HUES48 (cell line): ENCODE measurements around the gene DNAJC27.
"Not testable (repeated sequence)": the region's sequence is repeated elsewhere in the genome, so short reads cannot be mapped to it uniquely, and the experiment has no call there.

ENCODE experiments used
- H3K27ac ChIP-seq: one replicate; pipeline ENCODE4 v1.7.0; 2013; ENCODE audit warnings: low read depth, low read length, inconsistent platforms
- H3K27me3 ChIP-seq: 2 replicates; pipeline ENCODE4 v1.6.1; 2013; ENCODE audit warnings: mild to moderate bottlenecking, low read length; ENCODE audit not compliant: control insufficient read depth, insufficient read depth
- H3K36me3 ChIP-seq: 2 replicates; pipeline ENCODE4 v1.6.1; 2013; ENCODE audit warnings: low read length; ENCODE audit not compliant: control insufficient read depth, insufficient read depth
- H3K4me1 ChIP-seq: 2 replicates; pipeline ENCODE4 v1.6.1; 2013; ENCODE audit warnings: mild to moderate bottlenecking, low read length; ENCODE audit not compliant: control insufficient read depth, insufficient read depth
- H3K4me3 ChIP-seq: 2 replicates; pipeline ENCODE4 v1.5.1; 2013; ENCODE audit warnings: mild to moderate bottlenecking, low read depth, low read length
- H3K9ac ChIP-seq: 2 replicates; pipeline ENCODE4 v1.6.1; 2013; ENCODE audit warnings: mild to moderate bottlenecking, low read depth, low read length, moderate library complexity
- H3K9me3 ChIP-seq: 2 replicates; pipeline ENCODE4 v1.6.1; 2013; ENCODE audit warnings: low read length; ENCODE audit not compliant: control insufficient read depth, insufficient read depth

Gene DNAJC27

DNA sequence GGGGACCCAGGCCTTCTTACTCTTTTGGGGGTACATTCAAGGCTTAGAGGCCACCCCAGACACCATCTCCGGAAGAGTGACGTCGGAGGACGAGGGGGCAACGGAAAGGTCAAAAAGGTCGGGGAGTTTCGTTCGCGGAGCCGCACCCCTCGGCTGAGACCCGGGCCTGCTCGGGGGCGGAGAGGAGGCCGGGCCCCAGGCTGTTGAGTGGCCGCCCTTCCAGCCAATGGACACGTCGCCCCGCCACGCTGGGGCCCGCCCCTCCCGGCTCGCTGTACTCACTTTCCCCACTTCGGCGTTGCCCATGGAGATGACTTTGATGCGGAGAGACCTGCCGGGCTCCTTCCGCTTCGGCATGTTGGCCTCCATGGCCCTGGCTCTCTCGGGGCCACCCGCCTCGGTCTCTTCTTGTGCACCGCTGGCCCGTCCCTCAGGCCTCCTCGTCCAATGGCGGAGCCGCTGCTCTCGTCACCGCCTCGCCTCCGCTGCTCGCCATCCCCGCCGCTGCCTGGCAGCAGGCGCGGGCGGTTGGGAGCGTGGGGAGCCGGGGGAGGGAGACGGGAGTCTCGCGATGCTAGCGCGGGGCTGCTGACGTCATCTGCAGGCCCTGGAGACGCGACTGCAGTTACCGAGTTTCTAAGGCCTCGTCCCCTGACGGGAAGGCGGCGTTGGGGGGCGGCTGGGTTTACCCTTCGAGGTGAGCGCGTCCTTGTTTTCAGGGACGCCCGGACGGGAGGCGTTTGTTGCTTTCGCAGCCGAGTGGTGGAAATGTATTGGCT lies at the start of gene DNAJC27:
TSS of gene DNAJC27 (minus strand) at position 420 of the 779 bp plus-strand sequence. CDS start at position 369, 51 bp downstream.
- peak within 1 kb of the TSS; percentile 87 for H3K4me3 ChIP-seq
- peak within 1 kb of the TSS; percentile 91 for H3K9ac ChIP-seq
- H3K27ac ChIP-seq = peak within 1 kb of the TSS; percentile 99
- peaks cover 4% of the 10 kb centered on the region; the same call in 1 of the 2 replicates for H3K36me3 ChIP-seq
- H3K4me1 ChIP-seq = no peaks in the 10 kb centered on the region
- H3K27me3 ChIP-seq = no peaks in the 10 kb centered on the region
- H3K9me3 ChIP-seq = no peaks in the 10 kb centered on the region

DNA sequence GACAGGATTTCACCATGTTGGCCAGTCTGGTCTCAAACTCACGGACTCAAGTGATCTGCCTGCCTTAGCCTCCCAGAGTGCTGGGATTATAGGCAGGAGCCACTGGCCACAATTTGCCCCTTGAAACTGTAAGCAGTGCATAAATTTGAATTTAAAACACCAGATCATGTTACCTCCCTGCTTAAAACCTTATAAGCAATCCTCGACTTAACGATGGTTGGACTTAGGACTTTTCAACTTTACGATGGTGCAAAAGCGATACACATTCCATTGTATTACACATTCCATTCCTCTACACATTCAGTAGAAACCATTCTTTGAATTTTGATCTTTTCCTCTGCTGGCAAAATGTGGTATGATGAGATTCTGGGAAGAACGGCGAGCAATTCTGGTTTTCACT lies 46.9 kb upstream of the DNAJC27 start:
- H3K27me3 ChIP-seq = no peaks in the 10 kb centered on the region
- H3K9ac ChIP-seq = no peak overlapping the region
- no peak overlapping the region for H3K4me3 ChIP-seq

DNA sequence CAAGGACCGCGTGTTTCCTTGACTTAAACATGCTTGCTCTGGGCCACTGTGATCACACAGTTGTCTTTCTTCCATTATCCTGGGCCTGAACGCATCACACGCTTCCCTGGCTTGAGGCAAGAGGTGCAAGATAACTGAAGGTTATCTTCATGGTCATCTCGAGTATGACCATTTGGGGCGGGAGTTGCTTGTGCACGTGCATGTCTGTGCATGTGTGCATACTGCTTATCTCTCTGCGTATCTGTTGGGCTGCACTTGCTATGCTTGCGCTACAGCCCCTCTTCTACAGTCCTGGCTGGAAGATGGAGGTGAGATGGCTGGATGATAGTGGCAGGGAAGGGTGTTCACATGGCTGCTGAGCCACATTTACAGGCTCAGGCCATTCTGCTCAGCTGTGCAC lies 42.9 kb upstream of the DNAJC27 start:
- Histone ChIP-seq H3K36me3 (no peaks in the 10 kb centered on the region), H3K4me3 (no peak overlapping the region), H3K9ac (no peak overlapping the region), H3K27me3 (no peaks in the 10 kb centered on the region), H3K27ac (no peak overlapping the region), H3K9me3 (no peaks in the 10 kb centered on the region), H3K4me1 (no peaks in the 10 kb centered on the region)

More for the DNA sequence above, 46.9 kb upstream of the DNAJC27 start:
- Histone ChIP-seq H3K4me1 (no peaks in the 10 kb centered on the region), H3K9me3 (no peaks in the 10 kb centered on the region), H3K27ac (no peak overlapping the region), H3K36me3 (no peaks in the 10 kb centered on the region)

DNA sequence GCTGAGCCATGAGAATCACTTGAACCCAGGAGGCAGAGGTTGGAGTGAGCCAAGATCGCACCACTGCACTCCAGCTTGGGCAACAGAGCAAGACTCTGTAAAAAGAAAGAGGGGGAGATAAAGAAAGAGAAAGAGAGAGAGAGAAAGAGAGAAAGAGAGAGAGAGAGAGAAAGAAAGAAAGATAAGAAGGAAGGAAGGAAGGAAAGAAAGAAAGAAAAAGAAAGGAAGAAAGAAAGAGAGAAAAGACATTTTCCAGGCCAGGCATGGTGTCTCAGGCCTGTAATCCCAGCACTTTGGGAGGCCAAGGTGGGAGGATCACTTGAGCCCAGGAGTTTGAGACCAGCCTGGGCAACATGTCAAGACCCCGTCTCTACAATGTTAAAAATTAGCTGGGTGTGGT lies 39.6 kb upstream of the DNAJC27 start:
- not testable (repeated sequence) for H3K9ac ChIP-seq, H3K9me3 ChIP-seq, H3K4me1 ChIP-seq, H3K36me3 ChIP-seq, H3K27ac ChIP-seq, H3K27me3 ChIP-seq, H3K4me3 ChIP-seq

DNA sequence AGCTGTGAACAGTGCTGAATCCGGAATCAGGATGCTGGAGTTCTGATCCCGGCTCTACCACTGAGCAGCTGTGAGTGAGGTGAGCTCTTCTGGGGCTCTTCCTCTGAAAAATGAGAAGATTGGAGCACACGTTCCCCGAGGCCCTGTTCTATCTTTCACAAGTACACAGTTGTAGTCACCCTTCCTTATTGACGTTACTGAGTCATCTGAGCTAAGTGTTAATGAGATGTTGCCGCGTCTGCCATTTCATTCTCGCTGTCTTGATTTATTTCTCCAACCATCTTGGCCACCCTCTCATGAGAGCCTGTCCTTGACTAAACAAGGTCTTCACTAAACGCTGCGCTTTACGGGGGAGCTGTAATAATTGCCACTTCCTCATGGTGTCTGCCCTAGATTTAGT lies 38.2 kb upstream of the DNAJC27 start:
- no peak overlapping the region for H3K4me3 ChIP-seq
- H3K27me3 ChIP-seq = no peaks in the 10 kb centered on the region
- H3K9me3 ChIP-seq = no peaks in the 10 kb centered on the region

DNA sequence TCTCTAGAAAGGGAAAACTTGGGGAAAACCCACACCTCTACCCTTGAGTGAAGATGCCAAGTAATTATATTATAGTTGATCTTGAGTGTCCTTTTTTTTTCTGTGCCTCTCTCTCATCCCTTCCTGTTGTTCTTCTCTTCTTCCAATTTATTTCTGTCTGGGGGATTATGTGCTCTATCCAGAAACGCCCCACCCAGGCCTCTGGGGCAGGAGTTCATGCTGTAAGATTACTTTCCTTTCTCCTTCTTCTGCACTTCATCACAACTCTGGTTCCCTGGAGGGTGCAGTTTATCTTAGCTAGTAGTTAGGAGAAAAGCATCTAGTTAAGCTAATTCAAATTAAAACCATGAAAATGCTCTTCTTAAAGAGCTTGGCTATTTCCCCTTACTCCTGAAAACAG lies 30.3 kb upstream of the DNAJC27 start:
- Histone ChIP-seq H3K4me3 (no peak overlapping the region), H3K27ac (no peak overlapping the region), H3K4me1 (no peaks in the 10 kb centered on the region; the same call in 1 of the 2 replicates), H3K27me3 (no peaks in the 10 kb centered on the region), H3K36me3 (no peaks in the 10 kb centered on the region), H3K9ac (no peak overlapping the region), H3K9me3 (no peaks in the 10 kb centered on the region)

More for the DNA sequence above, 38.2 kb upstream of the DNAJC27 start:
- Histone ChIP-seq H3K36me3 (no peaks in the 10 kb centered on the region), H3K27ac (no peak overlapping the region), H3K9ac (no peak overlapping the region), H3K4me1 (no peaks in the 10 kb centered on the region)

DNA sequence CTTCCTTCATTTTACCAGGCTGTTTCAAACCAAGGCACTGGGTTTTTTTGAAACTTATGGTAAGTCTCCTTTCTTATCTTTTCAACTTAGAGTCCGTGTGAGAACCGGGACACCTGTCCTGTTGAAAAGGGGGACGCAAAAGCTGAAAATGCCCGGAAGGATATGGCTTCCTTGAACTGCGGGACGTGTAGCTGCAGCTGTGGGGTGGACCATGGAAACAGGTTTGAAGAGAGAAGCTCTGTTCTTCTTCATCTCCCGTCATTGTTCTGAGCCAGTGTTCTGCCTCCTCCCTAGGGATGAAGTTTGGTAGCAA lies 29.5 kb upstream of the DNAJC27 start:
- Histone ChIP-seq H3K36me3 (no peaks in the 10 kb centered on the region), H3K9ac (no peak overlapping the region), H3K27me3 (no peaks in the 10 kb centered on the region), H3K27ac (no peak overlapping the region), H3K4me1 (no peaks in the 10 kb centered on the region; the same call in 1 of the 2 replicates), H3K4me3 (no peak overlapping the region), H3K9me3 (no peaks in the 10 kb centered on the region)

DNA sequence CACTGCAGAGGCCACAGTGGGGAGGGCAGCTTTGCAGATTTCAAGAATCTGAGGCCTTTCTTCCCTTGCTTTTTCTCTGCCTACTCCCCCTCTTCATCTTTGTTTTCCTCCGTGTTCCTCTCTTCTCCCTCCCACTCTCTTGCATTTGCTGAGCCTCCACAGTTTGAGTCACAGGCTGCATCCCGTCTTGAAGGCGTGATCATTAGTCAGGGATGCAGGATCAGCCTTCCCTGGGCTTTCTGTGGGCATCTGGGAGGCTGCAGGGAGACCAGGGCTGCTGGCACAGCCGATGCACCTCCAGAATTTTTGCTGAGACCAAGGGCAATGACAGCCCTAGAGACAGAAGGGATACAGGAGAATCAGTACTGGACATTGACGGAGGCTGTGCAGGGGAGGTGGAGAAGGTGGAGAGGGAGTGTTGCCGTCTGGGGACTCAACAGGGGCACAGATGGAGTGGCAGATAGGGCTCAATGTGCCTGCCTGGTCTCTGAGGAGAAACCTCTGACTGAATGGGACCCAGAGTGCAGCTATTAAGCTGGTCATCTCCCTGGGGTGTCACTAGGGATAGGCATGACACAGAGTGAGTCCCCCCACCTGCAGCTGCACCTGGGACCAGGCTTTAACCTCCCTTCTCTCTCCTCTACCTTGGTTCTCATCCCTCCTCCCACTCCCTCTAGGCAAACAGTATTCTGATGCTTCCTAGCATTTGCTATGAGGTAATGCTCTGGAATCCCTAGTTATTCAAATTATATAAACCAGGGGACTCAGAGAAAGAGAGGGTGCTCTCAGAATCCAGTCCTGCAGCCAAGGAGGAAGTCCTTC lies 29.0 kb upstream of the DNAJC27 start:
- H3K9ac ChIP-seq = no peak overlapping the region
- H3K4me1 ChIP-seq = no peaks in the 10 kb centered on the region; the same call in 1 of the 2 replicates
- no peaks in the 10 kb centered on the region for H3K9me3 ChIP-seq
- H3K27me3 ChIP-seq = no peaks in the 10 kb centered on the region
- H3K36me3 ChIP-seq = no peaks in the 10 kb centered on the region
- H3K4me3 ChIP-seq = no peak overlapping the region
- no peak overlapping the region for H3K27ac ChIP-seq

DNA sequence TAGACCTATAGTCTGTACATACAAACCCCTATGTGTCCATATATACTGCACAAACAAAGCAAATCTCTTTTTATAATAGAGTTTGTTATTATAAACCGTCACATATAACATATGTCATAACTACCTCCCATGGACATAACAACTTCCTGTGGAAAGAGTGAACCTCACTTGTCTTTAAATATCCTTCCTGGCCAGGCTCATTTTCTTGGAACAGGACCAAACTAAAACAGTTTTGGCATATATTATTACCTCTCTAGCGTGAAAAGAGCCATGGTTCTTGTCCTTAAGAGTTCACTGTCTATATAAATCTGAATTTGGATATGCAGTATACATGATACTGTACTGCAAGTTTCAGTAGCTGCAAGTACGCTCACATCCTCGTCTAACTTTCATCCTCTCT lies 28.3 kb upstream of the DNAJC27 start:
- no peak overlapping the region for H3K4me3 ChIP-seq
- H3K27ac ChIP-seq = no peak overlapping the region
- no peaks in the 10 kb centered on the region for H3K9me3 ChIP-seq
- H3K9ac ChIP-seq = no peak overlapping the region
- no peaks in the 10 kb centered on the region for H3K36me3 ChIP-seq
- no peaks in the 10 kb centered on the region; the same call in 1 of the 2 replicates for H3K4me1 ChIP-seq
- no peaks in the 10 kb centered on the region for H3K27me3 ChIP-seq

DNA sequence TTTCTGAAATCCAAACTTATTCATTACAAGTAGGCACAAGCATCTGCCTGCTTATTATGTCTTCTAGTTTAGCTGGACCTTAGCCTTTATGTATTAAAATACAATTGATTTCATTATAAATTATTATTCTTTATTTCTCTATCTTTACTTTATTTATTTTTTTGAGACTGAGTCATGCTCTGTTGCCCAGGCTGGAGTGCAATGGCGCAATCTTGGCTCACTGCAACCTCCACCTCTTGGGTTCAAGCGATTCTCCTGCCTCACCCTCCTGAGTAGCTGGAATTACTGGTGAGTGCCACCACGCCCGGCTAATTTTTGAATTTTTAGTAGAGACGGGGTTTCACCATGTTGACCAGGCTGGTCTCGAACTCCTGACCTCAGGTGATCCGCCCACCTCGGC lies 27.3 kb upstream of the DNAJC27 start:
- H3K9me3 ChIP-seq, H3K4me3 ChIP-seq, H3K4me1 ChIP-seq, H3K27ac ChIP-seq, H3K9ac ChIP-seq, H3K27me3 ChIP-seq, H3K36me3 ChIP-seq: not testable (repeated sequence)

DNA sequence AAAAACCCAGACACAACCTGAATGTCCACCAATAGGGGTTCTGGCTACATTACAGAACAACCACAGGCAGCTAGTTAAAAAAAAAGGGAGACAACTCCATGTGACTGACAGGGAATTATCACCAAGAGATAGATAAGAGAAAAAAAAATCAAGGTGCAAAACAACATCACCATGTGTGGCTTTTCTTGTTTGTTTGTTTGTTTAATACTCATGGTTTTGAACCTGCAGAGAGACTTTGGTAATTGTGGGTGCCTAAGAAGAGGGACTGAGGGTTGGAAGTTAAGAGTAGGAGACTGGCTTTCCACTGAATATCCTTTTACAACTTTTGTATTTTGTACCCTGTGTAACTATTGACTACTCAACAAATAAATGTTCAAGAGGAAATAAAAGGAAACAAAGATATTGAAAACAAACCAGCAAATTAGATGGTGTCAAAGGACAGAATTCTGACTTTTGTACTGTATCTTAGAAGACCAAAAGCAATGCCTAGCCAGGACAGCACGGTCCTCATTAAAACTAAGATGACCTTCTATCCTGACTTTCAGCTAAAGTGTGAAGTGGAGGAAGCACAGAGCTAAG lies 22.5 kb upstream of the DNAJC27 start:
- Histone ChIP-seq H3K27me3 (no peaks in the 10 kb centered on the region), H3K27ac (no peak overlapping the region), H3K9me3 (no peaks in the 10 kb centered on the region), H3K4me3 (no peak overlapping the region), H3K36me3 (no peaks in the 10 kb centered on the region), H3K4me1 (no peaks in the 10 kb centered on the region), H3K9ac (no peak overlapping the region)
